Fibroblast of mammary gland (primary cell): ENCODE results near the gene ASH1L.

Experiments used
- DNase-seq: peaks from one replicate; pipeline ENCODE4 v3.0.0-alpha.2; 2010; ENCODE audit warnings: low read depth
- H3K4me3 ChIP-seq: 2 replicates; pipeline ENCODE4 v1.5.1; 2011; ENCODE audit warnings: low read depth, mild to moderate bottlenecking, low read length, moderate library complexity; ENCODE audit not compliant: control insufficient read depth
- CTCF ChIP-seq: conservative IDR thresholded peaks from 2 replicates; pipeline ENCODE4 v1.5.1; 2011; ENCODE audit warnings: low read depth, low read length, inconsistent platforms; ENCODE audit not compliant: control insufficient read depth, insufficient read depth

The ASH1L gene

GRCh38 chr1:155324717-155325602 lies 237.6 kb downstream of the ASH1L start:
- peak overlapping the region; percentile 86 for H3K4me3 ChIP-seq
- peak; percentile 45 for DNase-seq
- peak; percentile 46 for TF ChIP-seq CTCF

- TF ChIP-seq CTCF, result no peak
- peak; percentile 94 for DNase-seq
- H3K4me3 ChIP-seq, result peak overlapping the region; percentile 86
These were observed 238.4 kb downstream of the ASH1L start for GRCh38 chr1:155324037-155324716.

DNA sequence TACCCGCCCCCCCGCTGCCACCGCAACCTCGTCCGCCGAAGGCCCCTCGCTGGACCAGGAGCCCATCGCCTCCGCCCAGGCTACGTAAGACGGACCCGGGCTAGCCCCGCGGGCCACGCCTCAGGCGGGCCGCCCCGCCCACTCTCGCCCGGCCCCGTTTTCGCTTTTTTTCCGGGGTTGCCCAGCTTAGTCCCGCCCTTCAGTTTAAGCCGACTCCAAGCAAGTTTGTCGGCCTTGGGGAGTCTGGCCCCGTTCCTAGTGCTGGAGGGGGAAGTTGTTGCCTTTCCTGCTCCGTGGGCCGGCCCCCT lies 238.9 kb downstream of the ASH1L start:
- no peak for TF ChIP-seq CTCF
- peak overlapping the region; percentile 86 for H3K4me3 ChIP-seq
- peak; percentile 91 for DNase-seq

DNA sequence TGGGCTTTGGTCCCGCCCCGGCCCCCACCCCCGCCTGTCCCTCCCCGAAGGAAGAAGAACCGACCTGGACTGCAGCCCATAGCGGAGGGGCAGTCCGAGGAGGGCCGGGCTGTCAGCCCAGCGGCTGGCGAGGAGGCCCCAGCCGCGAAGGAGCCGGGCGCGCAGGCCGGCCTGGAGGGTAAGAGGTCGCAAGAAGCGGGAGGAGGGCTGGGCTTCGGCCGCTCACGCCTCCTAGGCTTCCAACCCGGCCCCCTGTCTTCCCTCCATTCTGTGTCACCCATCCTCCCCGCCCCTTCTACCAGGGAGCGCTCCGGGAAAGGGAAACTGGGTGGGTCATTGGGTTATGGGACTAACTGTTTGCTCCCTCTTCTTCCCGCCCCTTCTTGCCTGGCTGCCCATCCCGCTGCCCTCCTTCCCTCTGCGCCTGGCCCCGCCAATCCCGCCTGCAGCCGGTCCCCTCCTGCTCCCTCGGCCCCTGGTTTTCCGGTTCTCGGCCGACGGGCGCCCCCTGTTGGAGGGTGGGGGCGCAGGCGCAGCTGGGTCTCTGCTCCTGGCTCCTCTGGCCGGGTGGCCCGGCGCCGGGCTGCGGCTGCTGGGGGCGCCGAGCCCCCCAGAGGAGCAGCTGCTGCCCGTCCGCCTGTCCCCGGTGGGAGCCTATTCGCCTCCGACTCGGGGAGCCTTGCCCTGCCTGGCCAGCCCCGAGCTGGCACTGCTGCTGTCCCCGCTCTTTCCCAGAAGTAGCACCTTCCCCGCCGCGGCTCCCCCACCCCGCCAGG lies 239.5 kb downstream of the ASH1L start:
- DNase-seq, result peak; percentile 97
- peak; percentile 58 for TF ChIP-seq CTCF

GRCh38 chr1:155322571-155322952 lies 240.0 kb downstream of the ASH1L start:
- no peak for TF ChIP-seq CTCF
- H3K4me3 ChIP-seq, result peak overlapping the region; percentile 86
- peak; percentile 56 for DNase-seq

More for the DNA sequence above, 239.5 kb downstream of the ASH1L start:
- H3K4me3 ChIP-seq, result peak overlapping the region; percentile 86

GRCh38 chr1:155321639-155322503 lies 240.7 kb downstream of the ASH1L start:
- no peak for DNase-seq
- TF ChIP-seq CTCF, result no peak
- H3K4me3 ChIP-seq, result peak overlapping the region; percentile 86
